ENCODE results near the gene TMEM176A. TPM values are rescaled to one million over a fixed set of nuclear protein-coding genes. Genes with fewer than 3 reads are reported as not detected.

The TMEM176A gene
- total RNA-seq, 4 donors from 2014 or later, result 4.5 to 20.3 (median 17.9) TPM

- no peak for TF ChIP-seq CTCF (IDR thresholded peaks at IDR 0.05; ENCODE audit: low read depth)
Measured at GRCh38 chr7:150781103-150781502, 19.5 kb upstream of the TMEM176A start.

DNA sequence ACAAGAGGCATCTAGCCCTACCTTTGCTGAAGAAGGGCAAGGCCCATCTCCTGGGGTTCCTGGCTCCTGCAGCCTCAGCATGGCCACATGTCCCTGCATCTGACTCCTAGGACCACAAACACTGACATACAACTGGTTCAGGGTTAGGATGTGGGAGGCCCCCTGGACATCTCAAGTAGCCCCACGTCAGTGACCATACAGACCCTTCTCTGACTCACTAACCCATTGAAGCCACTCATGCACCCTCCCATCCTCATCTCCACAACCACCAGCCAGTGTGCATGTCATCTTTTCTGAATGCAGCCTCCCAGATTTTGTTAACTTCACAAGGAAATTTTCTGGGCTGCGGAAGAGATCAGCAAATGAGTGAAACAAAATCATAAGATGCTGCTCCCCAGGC lies 18.6 kb upstream of the TMEM176A start:
- no peak for TF ChIP-seq CTCF (IDR thresholded peaks at IDR 0.05; ENCODE audit: low read depth)

GRCh38 chr7:150784120-150784736 lies 16.3 kb upstream of the TMEM176A start:
- TF ChIP-seq CTCF (IDR thresholded peaks at IDR 0.05; ENCODE audit: low read depth), result no peak

DNA sequence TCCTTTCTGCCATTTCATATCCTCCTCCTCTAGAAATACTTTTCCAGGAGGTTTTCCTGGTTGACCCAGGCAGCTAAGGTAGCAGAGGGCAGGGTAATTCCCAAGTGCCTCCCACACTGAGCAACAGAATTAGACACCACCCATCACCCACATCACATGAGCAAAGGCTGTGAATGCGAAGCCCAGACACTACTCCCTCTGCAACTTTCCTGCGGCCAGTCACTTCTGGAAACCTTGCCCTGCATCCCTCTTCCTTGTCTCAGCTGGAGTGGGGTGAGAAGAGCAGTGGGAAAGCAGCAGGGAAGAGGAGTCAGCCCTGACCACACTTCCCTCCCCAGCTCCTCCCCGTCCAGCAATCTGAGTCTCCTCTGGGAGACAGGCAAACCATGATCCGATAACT lies 15.6 kb upstream of the TMEM176A start:
- TF ChIP-seq CTCF (IDR thresholded peaks at IDR 0.05; ENCODE audit: low read depth), result no peak

- no peak for TF ChIP-seq CTCF (IDR thresholded peaks at IDR 0.05; ENCODE audit: low read depth)
Measured at GRCh38 chr7:150787321-150788281, 13.0 kb upstream of the TMEM176A start.

GRCh38 chr7:150788474-150789269 lies 11.9 kb upstream of the TMEM176A start:
- TF ChIP-seq CTCF (IDR thresholded peaks at IDR 0.05; ENCODE audit: low read depth), result no peak

Data from subcutaneous adipose tissue (tissue), 4 donors.